H1 (cell line): ENCODE data around the gene MIPEP. TPM values are rescaled to one million over a fixed set of nuclear protein-coding genes. Genes with fewer than 3 reads are reported as not detected.

ENCODE experiments used
- CHD2 ChIP-seq: IDR thresholded peaks from 2 replicates; pipeline ENCODE4 v1.6.1; 2012; ENCODE audit warnings: low read length, improper control_type of control experiment
- CHD7 ChIP-seq: fragments of 300-600 bp; sonication (generic); IDR thresholded peaks from 2 replicates; pipeline ENCODE4 v1.7.1; 2012; ENCODE audit warnings: low read length, moderate library complexity, mild to moderate bottlenecking, inconsistent platforms; ENCODE audit not compliant: insufficient replicate concordance
- JUND ChIP-seq: IDR thresholded peaks from 2 replicates; pipeline ENCODE4 v1.6.1; 2011; ENCODE audit warnings: mild to moderate bottlenecking, improper control_type of control experiment, low read length
- NRF1 ChIP-seq: IDR thresholded peaks from 2 replicates; pipeline ENCODE4 v1.6.1; 2011; ENCODE audit warnings: mild to moderate bottlenecking, low read depth, low read length, improper control_type of control experiment
- PHF8 ChIP-seq: fragments of 200-600 bp; sonication (generic); conservative IDR thresholded peaks from 2 replicates; pipeline ENCODE4 v1.7.1; 2012; ENCODE audit warnings: low read depth, mild to moderate bottlenecking, inconsistent platforms, low read length, moderate library complexity
- RAD21 ChIP-seq, 2 experiments: IDR thresholded peaks in 1 of 2; conservative IDR thresholded peaks in 1 of 2; 2 replicates each; pipeline ENCODE4 v1.6.1; 2011; ENCODE audit warnings: low read depth in 2 of 2, low read length in 2 of 2, improper control_type of control experiment in 1 of 2, inconsistent platforms in 1 of 2, mild to moderate bottlenecking in 1 of 2, moderate library complexity in 1 of 2
- RFX5 ChIP-seq: IDR thresholded peaks from 2 replicates; pipeline ENCODE4 v1.6.1; 2011; ENCODE audit warnings: low read depth, low read length, improper control_type of control experiment, borderline replicate concordance
- TBP ChIP-seq: IDR thresholded peaks from 2 replicates; pipeline ENCODE4 v1.6.1; 2011; ENCODE audit warnings: low read depth, low read length, improper control_type of control experiment
- polyA plus RNA-seq, 7 experiments: library from polyadenylated mRNA; depleted of rRNA in 3 of 7; stranded (reverse) in 5 of 7; unstranded in 2 of 7; fragments of >200 nt in 5 of 7; fragments of 200-250 nt in 2 of 7; gene quantifications; 1 replicate in 5 of 7; 2 replicates in 1 of 7; 4 replicates in 1 of 7; pipeline versions ENCODE4 v1.2.1 to v1.2.3, GENCODE V29; 2011 to 2013; ENCODE audit warnings: missing spikeins in 2 of 7, mixed read lengths in 2 of 7
- total RNA-seq: library from RNA; stranded (reverse); fragmentation: NEBNext Ultra II Directional; extraction: Animal tissue kit (Norgen Biotek cat#: 25700); gene quantifications from 2 replicates; pipeline ENCODE4 v1.2.1, GENCODE V29; 2021

The MIPEP gene
- total and polyA plus RNA-seq, 2 of the 8 experiments (the other 6 are each of a cell fraction or from before 2014, with no cell fraction given), result 24.0 to 24.2 TPM

DNA sequence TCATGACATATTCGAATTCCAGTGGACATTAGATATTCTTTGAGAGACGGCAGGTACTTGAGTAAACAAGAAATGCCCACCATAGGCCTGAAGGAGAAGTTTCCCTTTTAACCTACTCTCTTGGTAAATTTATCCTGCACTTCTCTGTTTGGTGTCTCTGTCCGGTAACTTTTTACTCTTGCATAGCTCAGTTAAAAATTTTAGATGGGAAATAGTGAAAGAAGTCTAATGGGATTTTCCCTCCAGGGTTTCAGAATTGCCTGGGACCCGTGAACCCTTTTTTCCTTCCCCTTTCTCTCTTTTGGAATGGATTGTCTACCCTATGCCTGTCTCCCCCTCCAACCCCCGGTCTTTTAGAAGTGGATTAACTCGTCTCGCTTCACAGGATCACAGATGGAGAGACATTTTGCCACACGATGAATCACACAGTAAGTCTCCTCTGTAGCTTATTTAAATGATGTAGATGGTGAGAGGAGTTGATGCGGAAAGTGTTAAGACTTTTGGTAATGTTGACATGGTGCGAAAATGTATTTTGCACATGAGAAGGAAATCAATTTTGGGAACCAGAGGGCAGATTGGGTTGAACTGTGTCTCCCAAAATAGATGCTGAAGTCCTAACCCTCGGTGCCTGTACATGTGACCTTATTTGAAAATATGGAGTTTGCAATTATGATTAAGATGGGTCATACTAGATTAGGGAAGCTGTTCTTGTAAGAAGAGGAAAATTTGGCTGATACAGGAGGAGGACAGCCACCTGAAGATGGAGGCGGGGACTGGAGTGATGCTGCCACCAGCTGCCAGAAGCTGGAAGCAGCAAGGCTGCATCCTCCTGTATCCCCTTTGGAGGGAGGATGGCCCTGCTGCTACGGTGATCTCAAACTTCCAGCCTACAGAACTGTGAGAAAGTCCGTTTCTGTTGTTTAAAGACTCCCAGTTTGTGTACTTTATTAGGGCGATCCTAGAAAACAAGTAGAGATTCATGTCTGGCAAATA is 711 bp upstream of the MIPEP start (continued):
- TF ChIP-seq CHD7 (no peak), PHF8 (no peak), TBP (no peak), RAD21 (IDR thresholded peaks at IDR 0.05 in 1 of 2, conservative IDR thresholded peaks at IDR 0.05 in 1 of 2; ENCODE audit: low read depth in 2 of 2, low read length in 2 of 2) (peak; percentile 46 to 60), CHD2 (no peak), JUND (no peak), RFX5 (no peak), NRF1 (no peak)
